Measurements from ENCODE around the gene CELA2B. TPM values are rescaled to one million over a fixed set of nuclear protein-coding genes. Genes with fewer than 3 reads are reported as not detected.
"Not testable (repeated sequence)": the region's sequence is repeated elsewhere in the genome, so short reads cannot be mapped to it uniquely, and the experiment has no call there.

CELA2B gene
- total RNA-seq, 2 donors from 2014 or later: 333 to 1,481 TPM

- WGBS, 2 donors: 38 to 44% methylated on average over 2 to 4 of the region's 4 CpGs
These were observed 17.5 kb upstream of the CELA2B start for GRCh38 chr1:15458388-15458787.

GRCh38 chr1:15459771-15460707, 15.9 kb upstream of the CELA2B start:
- TF ChIP-seq CTCF (IDR thresholded peaks at IDR 0.05) (no peak), POLR2A (IDR thresholded peaks at IDR 0.05) (no peak)
- 19 to 32% methylated on average over 10 of the region's 10 CpGs for WGBS, 2 donors
- Histone ChIP-seq H3K9me3 (no peaks in the 10 kb centered on the region), H3K4me1 (peaks cover 88% of the 10 kb centered on the region), H3K4me3 (no peak overlapping the region), H3K27me3 (no peaks in the 10 kb centered on the region), H3K27ac (peak overlapping the region; percentile 67 to 87 (median 76)), H3K36me3 (replicated peaks in 1 of 2; ENCODE audit: insufficient read depth in 1 of 2, low read depth in 2 of 2) (no peaks in the 10 kb centered on the region)
- DNase-seq (peak in 2 of 4 donors; percentile 53 to 57), ATAC-seq (no peak)
- intact Hi-C loops (cut with DNase I): no loop called here

More at GRCh38 chr1:15458388-15458787, 17.5 kb upstream of the CELA2B start:
- H3K9me3 ChIP-seq; H3K4me3 ChIP-seq; intact Hi-C loops (cut with DNase I); H3K27me3 ChIP-seq; ATAC-seq; H3K36me3 ChIP-seq (replicated peaks in 1 of 2; ENCODE audit: insufficient read depth in 1 of 2, low read depth in 2 of 2): not testable (repeated sequence)
- peak overlapping the region; percentile 45 to 87 (median 75) for H3K27ac ChIP-seq
- DNase-seq: peak in 3 of 4 donors; percentile 52 to 65 (median 54)
- TF ChIP-seq POLR2A (IDR thresholded peaks at IDR 0.05): peak in 1 of 3 donors; percentile 13
- peaks cover 83% of the 10 kb centered on the region for H3K4me1 ChIP-seq

GRCh38 chr1:15460708-15461095, 15.2 kb upstream of the CELA2B start:
- no peak for ATAC-seq
- intact Hi-C loops (cut with DNase I): no loop called here

GRCh38 chr1:15463064-15463800, 12.7 kb upstream of the CELA2B start:
- H3K4me3 ChIP-seq; H3K36me3 ChIP-seq (replicated peaks in 1 of 2; ENCODE audit: insufficient read depth in 1 of 2, low read depth in 2 of 2); H3K9me3 ChIP-seq; H3K27me3 ChIP-seq; DNase-seq; intact Hi-C loops (cut with DNase I): not testable (repeated sequence)
- peak overlapping the region; percentile 68 to 87 (median 69) for H3K27ac ChIP-seq
- WGBS, 2 donors: 37 to 45% methylated on average over 5 to 12 of the region's 15 CpGs
- H3K4me1 ChIP-seq: peaks cover 63% of the 10 kb centered on the region
- ATAC-seq: peak; percentile 13

More at GRCh38 chr1:15460708-15461095, 15.2 kb upstream of the CELA2B start:
- H3K36me3 ChIP-seq (replicated peaks in 1 of 2; ENCODE audit: insufficient read depth in 1 of 2, low read depth in 2 of 2): no peaks in the 10 kb centered on the region
- no peak for DNase-seq
- H3K9me3 ChIP-seq: no peaks in the 10 kb centered on the region
- H3K27ac ChIP-seq: peak overlapping the region; percentile 36 to 87 (median 75)
- no peak for TF ChIP-seq POLR2A (IDR thresholded peaks at IDR 0.05)
- TF ChIP-seq CTCF (IDR thresholded peaks at IDR 0.05): no peak
- no peaks in the 10 kb centered on the region for H3K27me3 ChIP-seq
- peaks cover 85% of the 10 kb centered on the region for H3K4me1 ChIP-seq
- H3K4me3 ChIP-seq: no peak overlapping the region
- WGBS, 2 donors: 53% methylated on average over 9 of the region's 9 CpGs

- intact Hi-C loops (cut with DNase I); H3K36me3 ChIP-seq (replicated peaks in 1 of 2; ENCODE audit: insufficient read depth in 1 of 2, low read depth in 2 of 2); ATAC-seq; H3K27me3 ChIP-seq; DNase-seq; H3K9me3 ChIP-seq; H3K4me3 ChIP-seq: not testable (repeated sequence)
- Histone ChIP-seq H3K4me1 (peaks cover 63% of the 10 kb centered on the region), H3K27ac (peak overlapping the region; percentile 13 to 87 (median 68))
- 62 to 63% methylated on average over 5 of the region's 5 CpGs for WGBS, 2 donors
These were observed 12.0 kb upstream of the CELA2B start for GRCh38 chr1:15463926-15464322.

GRCh38 chr1:15465674-15466073, 10.2 kb upstream of the CELA2B start:
- no peak for TF ChIP-seq POLR2A (IDR thresholded peaks at IDR 0.05)
- no peak for TF ChIP-seq CTCF (IDR thresholded peaks at IDR 0.05)
- H3K27me3 ChIP-seq: no peaks in the 10 kb centered on the region
- H3K4me3 ChIP-seq: no peak overlapping the region
- 54 to 60% methylated on average over 7 of the region's 7 CpGs for WGBS, 2 donors
- ATAC-seq (no peak), DNase-seq (no peak)
- H3K36me3 ChIP-seq (replicated peaks in 1 of 2; ENCODE audit: insufficient read depth in 1 of 2, low read depth in 2 of 2): no peaks in the 10 kb centered on the region
- H3K9me3 ChIP-seq: no peaks in the 10 kb centered on the region
- peak overlapping the region in 3 of 4 donors; percentile 42 to 87 (median 68) for H3K27ac ChIP-seq
- intact Hi-C loops (cut with DNase I): no loop called here
- H3K4me1 ChIP-seq: peaks cover 63% of the 10 kb centered on the region

- H3K4me3 ChIP-seq; intact Hi-C loops (cut with DNase I); H3K27me3 ChIP-seq; H3K9me3 ChIP-seq; DNase-seq; H3K36me3 ChIP-seq (replicated peaks in 1 of 2; ENCODE audit: insufficient read depth in 1 of 2, low read depth in 2 of 2); ATAC-seq: not testable (repeated sequence)
- Histone ChIP-seq H3K27ac (peak overlapping the region; percentile 36 to 45 (median 43)), H3K4me1 (peaks cover 64% of the 10 kb centered on the region)
- WGBS, 2 donors: 56 to 63% methylated on average over 10 to 22 of the region's 22 CpGs
These were observed 8.8 kb upstream of the CELA2B start for GRCh38 chr1:15466955-15467625.
